GM23338 (cell line): ENCODE measurements around the gene STOML3.

Experiments
- CREB1 ChIP-seq: fragments of 250-450 bp; sonication (Bioruptor Pico); IDR thresholded peaks from 2 replicates; pipeline ENCODE4 v1.5.0; 2020; ENCODE audit warnings: low read depth, mild to moderate bottlenecking, moderate library complexity
- CTCF ChIP-seq, 2 experiments: fragments of 200-600 bp in 1 of 2; sonication (generic) in 1 of 2; conservative IDR thresholded peaks; 2 replicates each; pipeline versions ENCODE4 v1.5.1 to v1.6.1; 2016 to 2017; ENCODE audit warnings: antibody characterized with exemption in 2 of 2, low read depth in 2 of 2, mild to moderate bottlenecking in 2 of 2, moderate library complexity in 1 of 2
- EZH2phosphoT487 ChIP-seq: fragments of 200-600 bp; sonication (generic); IDR thresholded peaks from one replicate; pipeline ENCODE4 v1.8.1; 2018; ENCODE audit warnings: antibody characterized with exemption; ENCODE audit not compliant: unreplicated experiment
- REST ChIP-seq: IDR thresholded peaks from one replicate; pipeline ENCODE4 v1.6.1; 2018; ENCODE audit warnings: antibody characterized with exemption; ENCODE audit not compliant: unreplicated experiment

GRCh38 chr13:38957794-38958592, 32.6 kb downstream of the STOML3 start:
- TF ChIP-seq EZH2phosphoT487: no peak
- TF ChIP-seq CTCF (conservative IDR thresholded peaks at IDR 0.05; ENCODE audit: low read depth in 2 of 2): no peak
- no peak for TF ChIP-seq CREB1 (CRISPR knock-in tag)
- no peak for TF ChIP-seq REST
